Measurements from ENCODE around the gene CLEC18B.
"Not testable (repeated sequence)": the region's sequence is repeated elsewhere in the genome, so short reads cannot be mapped to it uniquely, and the experiment has no call there.

GRCh38 chr16:74396521-74397017, 24.7 kb downstream of the CLEC18B start:
- TF ChIP-seq CTCF, POLR2A (IDR thresholded peaks at IDR 0.05): not testable (repeated sequence)

All from prostate gland (tissue), 2 donors.